Measurements from ENCODE around the gene MYO1A.

The MYO1A gene

GRCh38 chr12:57003395-57003794 is 46.5 kb downstream of the MYO1A start:
- Histone ChIP-seq H4K20me1 (ENCODE audit: low read depth, low read length) (no peaks in the 10 kb centered on the region), H3K9me3 (ENCODE audit: insufficient read depth, low read length) (no peaks in the 10 kb centered on the region), H3K9ac (ENCODE audit: low read length) (no peak overlapping the region), H2AFZ (ENCODE audit: low read depth, low read length, severe bottlenecking) (no peak overlapping the region), H3K9me2 (replicated peaks; ENCODE audit: insufficient read depth, low read length) (no peaks in the 10 kb centered on the region), H3K27ac (ENCODE audit: low read depth, low read length) (no peak overlapping the region), H3F3A (ENCODE audit: insufficient read depth) (peaks cover 10% of the 10 kb centered on the region; the same call in 1 of the 2 replicates), H3K4me3 (ENCODE audit: insufficient read depth, low read length, poor library complexity, severe bottlenecking) (no peak overlapping the region), H3K27me3 (ENCODE audit: low read length) (no peaks in the 10 kb centered on the region), H3K36me3 (ENCODE audit: low read length) (no peaks in the 10 kb centered on the region), H3K79me2 (ENCODE audit: insufficient read depth, low read length) (peaks cover 7% of the 10 kb centered on the region; the same call in 1 of the 2 replicates), H3K4me2 (ENCODE audit: low read depth, low read length, poor library complexity, severe bottlenecking) (no peak overlapping the region)
- TF ChIP-seq EZH2phosphoT487 (conservative IDR thresholded peaks at IDR 0.05; ENCODE audit: low read length) (no peak), CTCF (IDR thresholded peaks at IDR 0.05; ENCODE audit: insufficient read depth, low read length, poor library complexity, severe bottlenecking) (no peak)

- H3K9ac ChIP-seq (ENCODE audit: low read length), result no peak overlapping the region
- H3K36me3 ChIP-seq (ENCODE audit: low read length), result no peaks in the 10 kb centered on the region
- no peak overlapping the region for H3K4me3 ChIP-seq (ENCODE audit: insufficient read depth, low read length, poor library complexity, severe bottlenecking)
- H3K9me3 ChIP-seq (ENCODE audit: insufficient read depth, low read length), result no peaks in the 10 kb centered on the region
- H3K27ac ChIP-seq (ENCODE audit: low read depth, low read length), result no peak overlapping the region
- H2AFZ ChIP-seq (ENCODE audit: low read depth, low read length, severe bottlenecking), result no peak overlapping the region
- no peaks in the 10 kb centered on the region for H4K20me1 ChIP-seq (ENCODE audit: low read depth, low read length)
- no peak overlapping the region for H3K4me2 ChIP-seq (ENCODE audit: low read depth, low read length, poor library complexity, severe bottlenecking)
- TF ChIP-seq EZH2phosphoT487 (conservative IDR thresholded peaks at IDR 0.05; ENCODE audit: low read length) (no peak), CTCF (IDR thresholded peaks at IDR 0.05; ENCODE audit: insufficient read depth, low read length, poor library complexity, severe bottlenecking) (peak; percentile 77)
- no peaks in the 10 kb centered on the region for H3F3A ChIP-seq (ENCODE audit: insufficient read depth)
- no peaks in the 10 kb centered on the region for H3K27me3 ChIP-seq (ENCODE audit: low read length)
- H3K79me2 ChIP-seq (ENCODE audit: insufficient read depth, low read length), result peaks cover 7% of the 10 kb centered on the region; the same call in 1 of the 2 replicates
- no peaks in the 10 kb centered on the region for H3K9me2 ChIP-seq (replicated peaks; ENCODE audit: insufficient read depth, low read length)
Observed at GRCh38 chr12:57001448-57001906, 48.5 kb downstream of the MYO1A start.

GRCh38 chr12:57000393-57000792 is 49.5 kb downstream of the MYO1A start:
- TF ChIP-seq CTCF (IDR thresholded peaks at IDR 0.05; ENCODE audit: insufficient read depth, low read length, poor library complexity, severe bottlenecking), result no peak
- TF ChIP-seq EZH2phosphoT487 (conservative IDR thresholded peaks at IDR 0.05; ENCODE audit: low read length), result no peak
- Histone ChIP-seq H3K9me2 (replicated peaks; ENCODE audit: insufficient read depth, low read length) (no peaks in the 10 kb centered on the region), H3F3A (ENCODE audit: insufficient read depth) (no peaks in the 10 kb centered on the region), H3K4me3 (ENCODE audit: insufficient read depth, low read length, poor library complexity, severe bottlenecking) (no peak overlapping the region), H3K27me3 (ENCODE audit: low read length) (no peaks in the 10 kb centered on the region), H4K20me1 (ENCODE audit: low read depth, low read length) (no peaks in the 10 kb centered on the region), H2AFZ (ENCODE audit: low read depth, low read length, severe bottlenecking) (no peak overlapping the region), H3K9ac (ENCODE audit: low read length) (no peak overlapping the region), H3K79me2 (ENCODE audit: insufficient read depth, low read length) (no peaks in the 10 kb centered on the region), H3K27ac (ENCODE audit: low read depth, low read length) (no peak overlapping the region), H3K9me3 (ENCODE audit: insufficient read depth, low read length) (no peaks in the 10 kb centered on the region), H3K36me3 (ENCODE audit: low read length) (no peaks in the 10 kb centered on the region), H3K4me2 (ENCODE audit: low read depth, low read length, poor library complexity, severe bottlenecking) (no peak overlapping the region)
